Right lobe of liver (tissue), 4 donors: ENCODE data around the gene CLDN22.

Experiments used
- POLR2A ChIP-seq: fragments of 450-650 bp; IDR thresholded peaks from one replicate; pipeline ENCODE4 v1.6.1; 2017; ENCODE audit warnings: antibody characterized with exemption, mild to moderate bottlenecking
- TF ChIP-seq, protein P1 (sequence below), 4 donors: fragments of 200-600 bp in 3 of 4; fragments of 450-650 bp in 1 of 4; IDR thresholded peaks; one replicate each; pipeline versions ENCODE4 v1.5.1 to v1.8.0; 2016 to 2022; ENCODE audit warnings: antibody characterized with exemption in 4 of 4, mild to moderate bottlenecking in 2 of 4
- donor health status: DM: no; HTN: no; CAD: no.
- donor health status: DM: no; HTN: no; CAD: no.
- donor health status: DM: no; HTN: yes; CAD: no.

DNA sequence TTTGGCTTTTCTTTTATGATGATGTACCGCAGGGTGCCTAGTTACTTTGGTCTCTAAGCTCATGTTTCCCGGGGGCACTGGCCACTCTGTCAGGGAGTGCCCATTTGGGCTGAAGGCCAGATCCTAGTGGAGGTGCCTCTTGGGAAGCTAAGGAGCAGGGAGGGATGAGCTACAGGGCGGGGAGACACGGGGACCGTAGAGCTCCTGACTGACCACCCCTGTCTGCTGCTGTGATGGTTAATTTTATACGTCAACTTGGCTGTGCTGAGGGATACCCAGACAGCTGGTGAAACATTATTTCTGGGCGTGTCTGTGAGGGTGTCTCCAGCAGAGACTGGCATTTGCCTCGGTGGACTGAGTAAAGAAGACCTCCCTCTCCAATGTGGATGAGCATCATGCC, 27.1 kb upstream of the CLDN22 start:
- TF ChIP-seq, protein P1, sequence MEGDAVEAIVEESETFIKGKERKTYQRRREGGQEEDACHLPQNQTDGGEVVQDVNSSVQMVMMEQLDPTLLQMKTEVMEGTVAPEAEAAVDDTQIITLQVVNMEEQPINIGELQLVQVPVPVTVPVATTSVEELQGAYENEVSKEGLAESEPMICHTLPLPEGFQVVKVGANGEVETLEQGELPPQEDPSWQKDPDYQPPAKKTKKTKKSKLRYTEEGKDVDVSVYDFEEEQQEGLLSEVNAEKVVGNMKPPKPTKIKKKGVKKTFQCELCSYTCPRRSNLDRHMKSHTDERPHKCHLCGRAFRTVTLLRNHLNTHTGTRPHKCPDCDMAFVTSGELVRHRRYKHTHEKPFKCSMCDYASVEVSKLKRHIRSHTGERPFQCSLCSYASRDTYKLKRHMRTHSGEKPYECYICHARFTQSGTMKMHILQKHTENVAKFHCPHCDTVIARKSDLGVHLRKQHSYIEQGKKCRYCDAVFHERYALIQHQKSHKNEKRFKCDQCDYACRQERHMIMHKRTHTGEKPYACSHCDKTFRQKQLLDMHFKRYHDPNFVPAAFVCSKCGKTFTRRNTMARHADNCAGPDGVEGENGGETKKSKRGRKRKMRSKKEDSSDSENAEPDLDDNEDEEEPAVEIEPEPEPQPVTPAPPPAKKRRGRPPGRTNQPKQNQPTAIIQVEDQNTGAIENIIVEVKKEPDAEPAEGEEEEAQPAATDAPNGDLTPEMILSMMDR (IDR thresholded peaks at IDR 0.05) = no peak
- TF ChIP-seq POLR2A = no peak
